ENCODE data around the gene SRSF10.

DNA sequence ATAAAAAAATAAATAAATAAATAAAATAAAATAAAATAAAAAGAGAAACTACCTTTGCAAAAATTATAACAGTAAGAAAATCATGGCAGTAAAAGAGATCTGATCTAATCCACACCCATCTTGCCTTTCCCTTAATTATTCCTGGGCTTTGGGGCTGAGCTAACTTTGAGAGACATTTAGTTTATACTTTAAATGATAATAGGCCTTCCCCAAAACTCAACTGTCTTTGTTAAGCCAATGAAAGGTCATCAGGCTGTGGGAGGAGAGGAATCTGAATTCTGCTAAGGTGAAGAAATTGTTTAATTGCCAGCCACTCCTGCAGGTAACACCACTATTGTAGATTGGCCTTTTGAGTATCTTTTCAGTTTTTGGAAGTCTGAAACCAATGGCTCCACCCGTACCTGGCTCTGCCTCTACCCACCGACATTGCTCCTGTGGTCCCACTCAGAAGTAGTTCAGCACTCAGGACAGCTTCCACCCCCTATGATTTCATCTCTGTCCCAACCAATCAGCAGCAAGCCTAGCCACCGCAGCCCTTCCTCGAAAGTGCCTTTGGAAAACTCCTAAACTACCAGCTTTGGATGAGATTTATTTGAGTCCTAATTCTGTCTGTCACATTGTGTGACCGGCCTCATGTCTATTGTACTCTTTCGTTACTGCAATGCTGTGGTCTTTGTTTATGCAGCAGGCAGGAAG lies 43.5 kb downstream of the SRSF10 start:
- TF ChIP-seq, protein P1, sequence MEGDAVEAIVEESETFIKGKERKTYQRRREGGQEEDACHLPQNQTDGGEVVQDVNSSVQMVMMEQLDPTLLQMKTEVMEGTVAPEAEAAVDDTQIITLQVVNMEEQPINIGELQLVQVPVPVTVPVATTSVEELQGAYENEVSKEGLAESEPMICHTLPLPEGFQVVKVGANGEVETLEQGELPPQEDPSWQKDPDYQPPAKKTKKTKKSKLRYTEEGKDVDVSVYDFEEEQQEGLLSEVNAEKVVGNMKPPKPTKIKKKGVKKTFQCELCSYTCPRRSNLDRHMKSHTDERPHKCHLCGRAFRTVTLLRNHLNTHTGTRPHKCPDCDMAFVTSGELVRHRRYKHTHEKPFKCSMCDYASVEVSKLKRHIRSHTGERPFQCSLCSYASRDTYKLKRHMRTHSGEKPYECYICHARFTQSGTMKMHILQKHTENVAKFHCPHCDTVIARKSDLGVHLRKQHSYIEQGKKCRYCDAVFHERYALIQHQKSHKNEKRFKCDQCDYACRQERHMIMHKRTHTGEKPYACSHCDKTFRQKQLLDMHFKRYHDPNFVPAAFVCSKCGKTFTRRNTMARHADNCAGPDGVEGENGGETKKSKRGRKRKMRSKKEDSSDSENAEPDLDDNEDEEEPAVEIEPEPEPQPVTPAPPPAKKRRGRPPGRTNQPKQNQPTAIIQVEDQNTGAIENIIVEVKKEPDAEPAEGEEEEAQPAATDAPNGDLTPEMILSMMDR (conservative IDR thresholded peaks at IDR 0.05) = no peak
- TF ChIP-seq EZH2 (IDR thresholded peaks at IDR 0.05; ENCODE audit: low read depth) = no peak
